ENCODE results near the gene APOBEC3C. TPM values are rescaled to one million over a fixed set of nuclear protein-coding genes. Genes with fewer than 3 reads are reported as not detected.
"Not testable (repeated sequence)": the region's sequence is repeated elsewhere in the genome, so short reads cannot be mapped to it uniquely, and the experiment has no call there.

APOBEC3C gene
- polyA plus RNA-seq, 6 donors from 2014 or later, result 296 to 326 (median 316) TPM

DNA sequence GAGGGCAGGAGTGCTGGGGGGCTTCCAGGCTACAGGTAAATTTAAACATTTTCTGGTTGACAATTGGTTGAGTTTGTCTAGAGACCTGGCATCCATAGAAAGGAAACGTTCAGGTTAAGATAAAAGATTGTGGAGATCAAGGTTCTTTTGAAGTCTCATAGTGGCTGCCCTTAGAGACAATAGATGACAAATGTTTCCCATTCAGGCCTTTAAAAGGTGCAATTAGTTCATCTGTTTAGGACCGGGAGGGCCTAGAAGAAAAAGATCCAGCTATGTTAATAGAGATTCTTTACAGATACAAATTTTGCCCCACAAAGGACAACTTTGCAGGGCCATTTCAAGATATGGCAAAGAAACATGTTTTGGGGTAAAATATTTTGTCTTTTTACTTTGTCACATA lies 23.0 kb downstream of the APOBEC3C start:
- H3K4me3 Mint-ChIP-seq; ATAC-seq (ENCODE audit: low read depth in 2 of 2); DNase-seq; H3K36me3 Mint-ChIP-seq; H3K9me3 Mint-ChIP-seq; H3K27me3 Mint-ChIP-seq: not testable (repeated sequence)
- Mint-ChIP-seq H3K4me1 (peaks cover 23 to 46% (median 29%) of the 10 kb centered on the region in 3 donors), H3K27ac (peak overlapping the region in 4 of 6 donors; percentile 59 to 93 (median 85))

DNA sequence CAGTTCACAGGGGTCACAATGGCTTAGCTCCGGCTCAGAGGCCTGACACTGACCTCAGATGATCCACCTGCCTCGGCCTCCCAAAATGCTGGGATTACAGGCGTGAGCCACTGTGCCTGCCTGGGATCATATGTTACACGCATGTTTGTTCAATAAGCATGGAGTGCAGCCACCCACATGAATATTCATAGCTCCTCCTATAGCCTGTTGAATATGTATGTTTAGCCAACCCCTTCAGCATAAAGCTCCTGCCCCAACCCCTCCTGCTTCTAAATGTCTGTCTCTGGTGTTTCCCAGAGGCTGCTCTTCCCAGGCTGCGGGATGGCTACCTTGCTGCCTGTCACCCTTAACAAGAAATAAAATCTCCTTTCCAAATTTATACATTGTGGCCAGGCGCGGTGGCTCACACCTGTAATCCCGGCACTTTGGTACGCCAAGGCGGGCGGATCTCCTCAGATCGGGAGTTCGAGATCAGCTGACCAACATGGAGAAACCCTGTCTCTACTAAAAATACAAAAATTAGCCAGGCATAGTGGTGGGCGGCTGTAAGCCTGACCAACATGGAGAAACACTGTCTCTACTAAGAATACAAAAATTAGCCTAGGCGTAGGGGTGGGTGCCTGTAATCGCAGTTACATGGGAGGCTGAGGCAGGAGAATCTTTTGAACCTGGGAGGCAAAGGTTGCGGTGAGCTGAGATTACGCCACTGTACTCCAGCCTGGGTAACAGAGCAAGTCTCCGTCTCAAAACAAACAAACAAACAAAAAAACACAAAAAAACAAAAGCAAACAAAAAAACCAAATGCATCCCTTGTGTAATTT lies 25.5 kb downstream of the APOBEC3C start:
- Mint-ChIP-seq H3K36me3 (peaks cover 0 to under 1% of the 10 kb centered on the region in 2 donors), H3K27ac (peak overlapping the region; percentile 81 to 96 (median 86)), H3K4me3 (peak overlapping the region; percentile 80 to 96 (median 92)), H3K9me3 (no peaks in the 10 kb centered on the region), H3K4me1 (peaks cover 31 to 58% (median 38%) of the 10 kb centered on the region in 3 donors), H3K27me3 (no peaks in the 10 kb centered on the region)
- ATAC-seq (ENCODE audit: low read depth in 2 of 2) (no peak), DNase-seq (no peak)

DNA sequence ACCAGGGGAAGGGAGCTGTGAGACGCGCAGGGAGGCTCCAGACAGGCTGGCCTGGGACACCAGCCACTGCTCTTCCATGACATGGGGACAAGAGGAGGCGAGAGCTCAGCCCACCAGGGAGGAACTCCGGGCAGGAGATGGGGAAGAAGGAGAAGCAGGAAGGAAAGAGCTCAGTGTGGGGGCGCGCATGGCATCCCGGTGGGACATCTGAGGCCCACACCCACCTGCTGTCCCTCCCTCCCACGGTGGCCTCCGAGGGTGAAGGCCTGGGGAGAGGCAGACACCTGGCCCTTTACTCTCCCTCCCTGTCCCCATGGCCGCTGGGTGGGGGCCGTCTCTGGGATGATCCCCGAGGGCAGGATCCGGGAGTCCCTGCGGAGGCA lies 26.1 kb downstream of the APOBEC3C start:
- not testable (repeated sequence) for H3K9me3 Mint-ChIP-seq; ATAC-seq (ENCODE audit: low read depth in 2 of 2); H3K36me3 Mint-ChIP-seq; H3K27me3 Mint-ChIP-seq; DNase-seq
- peaks cover 35 to 63% (median 42%) of the 10 kb centered on the region in 3 donors for H3K4me1 Mint-ChIP-seq
- H3K4me3 Mint-ChIP-seq, result peak overlapping the region; percentile 80 to 96 (median 92)
- peak overlapping the region in 5 of 6 donors; percentile 82 to 96 (median 87) for H3K27ac Mint-ChIP-seq

DNA sequence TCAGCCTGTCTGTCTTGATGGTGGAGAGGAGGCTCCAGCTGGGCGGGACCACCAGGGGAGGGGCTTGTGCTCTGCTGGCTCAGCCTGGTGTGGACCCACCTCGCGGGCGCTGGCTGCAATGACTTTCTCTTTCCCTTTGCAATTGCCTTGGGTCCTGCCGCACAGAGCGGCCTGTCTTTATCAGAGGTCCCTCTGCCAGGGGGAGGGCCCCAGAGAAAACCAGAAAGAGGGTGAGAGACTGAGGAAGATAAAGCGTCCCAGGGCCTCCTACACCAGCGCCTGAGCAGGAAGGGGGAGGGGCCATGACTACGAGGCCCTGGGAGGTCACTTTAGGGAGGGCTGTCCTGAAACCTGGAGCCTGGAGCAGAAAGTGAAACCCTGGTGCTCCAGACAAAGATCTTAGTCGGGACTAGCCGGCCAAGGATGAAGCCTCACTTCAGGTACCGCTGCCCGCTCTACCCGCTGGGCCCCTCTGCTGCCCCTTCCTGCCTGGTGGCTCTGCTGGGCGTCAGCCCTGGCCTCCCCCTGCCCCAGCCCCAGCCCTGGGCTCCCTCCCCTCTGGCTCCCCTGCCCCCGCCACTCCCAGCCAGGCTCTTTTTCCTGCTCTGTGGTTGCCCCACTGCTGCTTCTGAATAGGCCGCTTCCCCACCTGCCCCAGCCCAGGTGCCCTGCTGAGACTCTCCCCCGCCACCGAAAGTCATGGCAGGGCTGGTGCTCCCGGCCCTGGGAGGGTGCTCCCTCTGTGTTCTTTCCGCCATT lies 26.7 kb downstream of the APOBEC3C start, which contains the start of gene APOBEC3F:
TSS of gene APOBEC3F (plus strand) at position 327 of the 759 bp plus-strand sequence. CDS start at position 424, 97 bp downstream.
- Mint-ChIP-seq H3K4me3 (peak within 1 kb of the TSS; percentile 91 to 96 (median 94)), H3K27ac (peak within 1 kb of the TSS; percentile 85 to 97 (median 94)), H3K36me3 (peaks cover 0 to 12% of the 10 kb centered on the region in 2 donors), H3K4me1 (peaks cover 41 to 67% (median 48%) of the 10 kb centered on the region in 3 donors)
- ATAC-seq (ENCODE audit: low read depth in 2 of 2) (peak; percentile 89 to 97), DNase-seq (peak; percentile 71)
- not testable (repeated sequence) for H3K9me3 Mint-ChIP-seq, H3K27me3 Mint-ChIP-seq

DNA sequence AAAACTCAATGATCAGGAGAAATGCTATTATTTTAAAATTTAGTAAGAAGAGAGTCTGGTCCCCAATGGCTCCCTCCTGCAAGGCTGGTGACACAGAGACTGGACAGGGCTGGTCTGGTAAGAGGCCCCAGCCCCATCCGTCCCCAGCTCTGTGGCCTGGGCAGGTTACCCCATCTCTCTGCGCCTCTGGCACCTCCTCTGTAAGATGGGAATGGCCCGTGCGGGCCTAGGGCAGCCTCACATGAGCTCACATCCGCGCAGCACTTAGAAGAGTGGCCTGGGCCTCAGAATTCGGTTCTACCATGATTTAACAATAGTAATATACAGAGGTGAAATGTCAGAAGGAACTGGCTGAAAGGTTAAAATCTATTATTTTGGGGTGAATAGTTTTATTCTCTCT lies 27.9 kb downstream of the APOBEC3C start:
- Mint-ChIP-seq H3K27me3 (no peaks in the 10 kb centered on the region), H3K36me3 (peaks cover 0 to 20% of the 10 kb centered on the region in 2 donors), H3K4me3 (peak overlapping the region; percentile 84 to 95 (median 92)), H3K4me1 (peaks cover 46 to 67% (median 53%) of the 10 kb centered on the region in 3 donors), H3K27ac (peak overlapping the region; percentile 57 to 97 (median 94)), H3K9me3 (no peaks in the 10 kb centered on the region)
- no peak for DNase-seq
- ATAC-seq (ENCODE audit: low read depth in 2 of 2), result no peak

DNA sequence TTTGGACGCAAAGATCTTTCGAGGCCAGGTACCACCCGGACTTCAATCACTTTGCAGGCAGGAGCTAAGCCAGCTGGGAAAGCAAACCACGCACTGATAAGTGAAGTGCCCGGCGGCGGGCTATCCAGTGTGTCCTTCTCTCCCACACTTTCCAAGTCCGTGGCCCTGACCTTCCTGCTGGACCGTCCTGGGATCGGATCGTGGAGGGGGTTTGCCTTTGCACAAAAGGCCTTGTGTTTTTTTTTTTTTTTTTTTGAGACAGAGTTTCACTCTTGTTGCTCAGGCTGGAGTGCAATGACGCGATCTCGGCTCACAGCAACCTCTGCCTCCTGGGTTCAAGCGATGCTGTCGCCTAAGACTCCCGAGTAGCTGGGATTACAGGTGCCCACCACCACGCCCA lies 29.0 kb downstream of the APOBEC3C start:
- peaks cover 51 to 75% (median 65%) of the 10 kb centered on the region in 3 donors for H3K4me1 Mint-ChIP-seq
- peak overlapping the region in 2 of 6 donors; percentile 93 to 96 for H3K27ac Mint-ChIP-seq
- H3K9me3 Mint-ChIP-seq; ATAC-seq (ENCODE audit: low read depth in 2 of 2); DNase-seq; H3K27me3 Mint-ChIP-seq: not testable (repeated sequence)
- peaks cover 0 to 20% of the 10 kb centered on the region in 2 donors for H3K36me3 Mint-ChIP-seq
- peak overlapping the region in 5 of 8 donors; percentile 61 to 95 (median 91) for H3K4me3 Mint-ChIP-seq

DNA sequence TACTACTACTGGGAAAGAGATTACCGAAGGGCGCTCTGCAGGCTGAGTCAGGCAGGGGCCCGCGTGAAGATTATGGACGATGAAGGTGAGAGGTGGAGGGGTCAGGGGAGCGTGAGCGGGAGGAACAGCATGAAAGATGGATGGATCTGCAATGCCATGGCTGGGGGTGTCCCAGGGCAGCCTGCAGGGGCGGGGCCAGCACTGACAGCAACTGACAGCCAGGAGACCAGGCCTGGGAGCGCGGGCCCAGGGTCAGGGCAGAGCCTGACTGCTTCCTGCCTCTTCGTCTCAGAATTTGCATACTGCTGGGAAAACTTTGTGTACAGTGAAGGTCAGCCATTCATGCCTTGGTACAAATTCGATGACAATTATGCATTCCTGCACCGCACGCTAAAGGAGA lies 31.1 kb downstream of the APOBEC3C start:
- H3K36me3 Mint-ChIP-seq, result peaks cover 0 to 20% of the 10 kb centered on the region in 2 donors
- H3K4me3 Mint-ChIP-seq, result peak overlapping the region in 6 of 8 donors; percentile 13 to 65 (median 42)
- peak overlapping the region in 5 of 6 donors; percentile 54 to 97 (median 88) for H3K27ac Mint-ChIP-seq
- H3K9me3 Mint-ChIP-seq; H3K27me3 Mint-ChIP-seq; ATAC-seq (ENCODE audit: low read depth in 2 of 2); DNase-seq: not testable (repeated sequence)
- H3K4me1 Mint-ChIP-seq, result peaks cover 45 to 65% (median 58%) of the 10 kb centered on the region in 3 donors

DNA sequence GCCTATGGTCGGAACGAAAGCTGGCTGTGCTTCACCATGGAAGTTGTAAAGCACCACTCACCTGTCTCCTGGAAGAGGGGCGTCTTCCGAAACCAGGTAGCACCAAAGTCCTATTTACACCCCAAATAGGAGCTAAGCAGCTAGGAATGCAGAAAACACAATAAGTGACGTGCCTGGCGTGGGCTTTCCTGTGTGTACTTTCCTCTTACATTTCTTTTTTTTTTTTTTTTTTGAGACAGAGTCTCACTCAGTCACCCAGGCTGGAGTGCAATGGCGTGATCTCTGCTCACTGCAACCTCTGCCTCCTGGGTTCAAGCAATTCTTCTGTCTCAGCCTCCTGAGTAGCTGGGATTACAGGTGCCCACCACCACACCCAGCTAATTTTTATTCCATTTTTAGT lies 35.4 kb downstream of the APOBEC3C start:
- peaks cover 35 to 74% (median 69%) of the 10 kb centered on the region in 3 donors for H3K4me1 Mint-ChIP-seq
- not testable (repeated sequence) for ATAC-seq (ENCODE audit: low read depth in 2 of 2); H3K9me3 Mint-ChIP-seq; H3K4me3 Mint-ChIP-seq; DNase-seq; H3K27me3 Mint-ChIP-seq
- peak overlapping the region in 3 of 6 donors; percentile 18 to 59 (median 54) for H3K27ac Mint-ChIP-seq
- peaks cover 0 to 20% of the 10 kb centered on the region in 2 donors for H3K36me3 Mint-ChIP-seq

DNA sequence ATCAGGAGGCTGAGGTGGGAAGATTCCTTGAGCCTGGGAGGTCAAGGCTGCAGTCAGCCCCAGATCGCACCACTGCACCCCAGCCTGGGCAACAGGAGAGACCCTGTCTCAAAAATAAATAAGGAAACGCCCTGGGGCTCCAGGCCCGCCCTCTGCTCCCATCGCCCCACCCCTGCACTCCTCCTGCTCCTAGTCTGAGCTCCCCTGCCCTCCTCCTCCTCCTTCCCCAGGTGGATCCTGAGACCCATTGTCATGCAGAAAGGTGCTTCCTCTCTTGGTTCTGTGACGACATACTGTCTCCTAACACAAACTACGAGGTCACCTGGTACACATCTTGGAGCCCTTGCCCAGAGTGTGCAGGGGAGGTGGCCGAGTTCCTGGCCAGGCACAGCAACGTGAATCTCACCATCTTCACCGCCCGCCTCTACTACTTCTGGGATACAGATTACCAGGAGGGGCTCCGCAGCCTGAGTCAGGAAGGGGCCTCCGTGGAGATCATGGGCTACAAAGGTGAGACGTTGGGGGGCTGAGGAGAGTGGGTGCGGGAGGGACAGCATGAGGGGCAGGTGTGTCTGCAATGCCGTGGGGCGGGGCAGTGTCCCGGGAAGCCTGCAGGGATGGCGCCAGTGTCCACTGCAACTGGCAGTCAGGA lies 37.9 kb downstream of the APOBEC3C start:
- not testable (repeated sequence) for H3K9me3 Mint-ChIP-seq; ATAC-seq (ENCODE audit: low read depth in 2 of 2)
- peak overlapping the region in 5 of 6 donors; percentile 20 to 98 (median 79) for H3K27ac Mint-ChIP-seq

DNA sequence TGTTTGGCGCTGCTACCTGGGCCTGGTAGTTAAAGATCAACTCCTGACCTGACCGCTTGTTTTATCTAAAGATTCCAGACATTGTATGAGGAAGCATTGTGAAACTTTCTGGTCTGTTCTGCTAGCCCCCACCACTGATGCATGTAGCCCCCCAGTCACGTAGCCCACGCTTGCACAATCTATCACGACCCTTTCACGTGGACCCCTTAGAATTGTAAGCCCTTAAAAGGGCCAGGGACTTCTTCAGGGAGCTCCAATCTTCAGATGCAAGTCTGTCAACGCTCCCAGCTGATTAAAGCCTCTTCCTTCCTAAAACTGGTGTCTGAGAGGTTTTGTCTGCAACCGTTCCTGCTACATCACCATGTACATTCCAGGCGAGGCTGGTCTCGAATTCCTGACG lies 41.6 kb downstream of the APOBEC3C start:
- Mint-ChIP-seq H3K36me3 (no peaks in the 10 kb centered on the region), H3K27ac (peak overlapping the region in 2 of 6 donors; percentile 29 to 42), H3K9me3 (no peaks in the 10 kb centered on the region), H3K27me3 (no peaks in the 10 kb centered on the region), H3K4me1 (peaks cover 9 to 42% (median 29%) of the 10 kb centered on the region in 3 donors), H3K4me3 (no peak overlapping the region)
- DNase-seq (no peak), ATAC-seq (ENCODE audit: low read depth in 2 of 2) (no peak)

More for the DNA sequence above, 37.9 kb downstream of the APOBEC3C start:
- peaks cover 15 to 58% (median 46%) of the 10 kb centered on the region in 3 donors for H3K4me1 Mint-ChIP-seq
- not testable (repeated sequence) for H3K36me3 Mint-ChIP-seq, DNase-seq, H3K27me3 Mint-ChIP-seq
- peak overlapping the region in 3 of 8 donors; percentile 22 to 87 (median 78) for H3K4me3 Mint-ChIP-seq

DNA sequence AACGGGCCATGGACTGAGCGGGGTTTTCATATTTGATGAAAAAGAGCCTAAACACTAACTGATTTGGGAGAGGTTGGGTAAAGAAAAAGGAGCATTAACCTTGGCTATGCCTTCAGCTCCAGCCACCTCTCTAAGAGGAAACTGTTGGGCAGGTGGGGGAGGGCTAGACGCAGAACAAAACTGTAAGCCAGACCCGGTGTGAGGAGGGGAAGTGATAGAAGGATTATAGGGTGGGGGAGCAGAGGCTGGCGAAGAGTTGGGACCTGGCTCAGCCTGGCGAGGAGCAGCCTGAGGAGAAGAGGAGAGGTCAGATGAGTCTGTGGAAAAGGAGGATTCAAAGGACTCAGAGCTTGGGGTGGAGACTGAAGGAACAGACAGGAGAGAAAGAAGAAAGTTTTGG lies 47.2 kb downstream of the APOBEC3C start:
- peak; percentile 64 for DNase-seq
- not testable (repeated sequence) for H3K27me3 Mint-ChIP-seq; H3K4me3 Mint-ChIP-seq; H3K36me3 Mint-ChIP-seq; ATAC-seq (ENCODE audit: low read depth in 2 of 2); H3K27ac Mint-ChIP-seq
- H3K4me1 Mint-ChIP-seq, result peaks cover 0 to 24% (median 14%) of the 10 kb centered on the region in 3 donors
- peaks cover 0 to 13% (median 4%) of the 10 kb centered on the region in 7 donors for H3K9me3 Mint-ChIP-seq

DNA sequence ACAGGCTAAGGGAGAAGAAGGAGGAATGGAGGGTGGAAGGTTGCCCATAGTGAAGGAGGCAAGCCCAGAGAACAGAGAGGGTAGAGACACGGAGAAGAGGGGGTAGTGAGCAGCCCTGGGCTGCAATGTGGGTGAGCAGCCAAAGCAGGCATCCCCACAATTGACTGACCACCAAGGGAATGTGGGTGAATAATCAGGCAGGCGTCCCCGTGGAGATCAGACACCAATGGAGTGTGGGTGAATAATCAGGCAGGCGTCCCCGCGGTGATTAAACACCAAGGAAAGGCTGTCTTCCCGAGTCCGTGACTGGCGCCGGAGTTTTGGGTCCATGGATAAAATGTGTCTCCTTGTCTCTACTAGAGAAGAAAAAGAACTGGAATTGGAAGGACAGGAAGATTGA lies 47.9 kb downstream of the APOBEC3C start:
- H3K27ac Mint-ChIP-seq; ATAC-seq (ENCODE audit: low read depth in 2 of 2); H3K27me3 Mint-ChIP-seq; DNase-seq; H3K36me3 Mint-ChIP-seq; H3K4me3 Mint-ChIP-seq: not testable (repeated sequence)
- Mint-ChIP-seq H3K9me3 (peaks cover 0 to 13% (median 4%) of the 10 kb centered on the region in 7 donors), H3K4me1 (peaks cover 0 to 24% (median 14%) of the 10 kb centered on the region in 3 donors)

DNA sequence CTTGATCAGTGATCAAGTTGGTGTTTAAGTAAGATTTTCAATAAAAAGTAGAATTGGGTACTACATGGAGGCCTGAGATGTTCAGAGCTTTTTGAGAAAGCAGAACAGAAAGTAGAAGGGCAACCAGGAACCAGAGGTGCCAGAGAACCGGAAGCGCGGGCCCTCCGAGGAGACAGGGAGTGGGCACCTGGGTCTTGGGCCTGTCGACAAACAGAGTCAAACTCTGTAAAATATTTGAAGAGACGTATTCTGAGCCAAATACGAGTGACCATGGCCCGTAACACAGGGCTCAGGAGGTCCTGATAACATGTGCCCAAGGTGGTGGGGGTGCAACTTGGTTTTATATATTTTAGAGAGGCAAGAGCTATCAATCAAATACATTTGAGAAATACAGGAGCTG lies 49.8 kb downstream of the APOBEC3C start:
- ATAC-seq (ENCODE audit: low read depth in 2 of 2) (peak; percentile 69 to 76), DNase-seq (peak; percentile 74)
- Mint-ChIP-seq H3K9me3 (peaks cover 0 to 13% (median 4%) of the 10 kb centered on the region in 7 donors), H3K4me1 (peaks cover 0 to 24% (median 14%) of the 10 kb centered on the region in 3 donors), H3K27ac (peak overlapping the region in 1 of 6 donors; percentile 99), H3K4me3 (peak overlapping the region in 4 of 8 donors; percentile 80 to 93 (median 86))
- H3K36me3 Mint-ChIP-seq, H3K27me3 Mint-ChIP-seq: not testable (repeated sequence)

Measured in naive B cell (primary cell).